H1 (cell line): ENCODE results near the gene C3orf18. TPM values are rescaled to one million over a fixed set of nuclear protein-coding genes. Genes with fewer than 3 reads are reported as not detected.

Experiments
- CTCF ChIA-PET: fragments of 300-600 bp; sonication (Branson Sonifier 250); formaldehyde crosslinking; loops from one replicate; lab custom pipeline; 2021; ENCODE audit not compliant: partially characterized antibody; lab: Charles Lee
- POLR2A ChIA-PET: fragments of 300-600 bp; sonication (Branson Sonifier 250); formaldehyde crosslinking; loops from one replicate; lab custom pipeline; 2021; ENCODE audit warnings: inconsistent platforms; ENCODE audit not compliant: partially characterized antibody; lab: Charles Lee
- DNase-seq, 2 experiments: peaks; one replicate each; pipeline versions ENCODE4 v3.0.0 to v3.0.0-alpha.2; 2010 to 2022; ENCODE audit warnings: low spot score in 2 of 2, low read depth in 1 of 2, mixed read lengths in 1 of 2
- FAIRE-seq: peaks from 2 replicates; lab custom pipeline; 2011; peaks lifted over from hg19 to GRCh38; lab: Jason Lieb, UNC
- H2AFZ ChIP-seq: 2 replicates; pipeline ENCODE4 v1.8.1; 2012; ENCODE audit warnings: low read length, inconsistent platforms
- H2AK5ac ChIP-seq: 2 replicates; pipeline ENCODE4 v1.6.1; 2013; ENCODE audit warnings: low read depth, low read length
- H2BK120ac ChIP-seq: replicated peaks from 2 replicates; pipeline ENCODE3; 2013; ENCODE audit warnings: low read depth, low read length, inconsistent platforms
- H2BK12ac ChIP-seq: 2 replicates; pipeline ENCODE4 v1.6.1; 2013; ENCODE audit warnings: low read depth, low read length
- H2BK15ac ChIP-seq: 2 replicates; pipeline ENCODE4 v1.6.1; 2013; ENCODE audit warnings: low read length
- H2BK20ac ChIP-seq: 2 replicates; pipeline ENCODE4 v1.6.1; 2013; ENCODE audit warnings: low read length
- H2BK5ac ChIP-seq: 2 replicates; pipeline ENCODE4 v1.6.1; 2013; ENCODE audit warnings: low read depth, low read length
- H3K14ac ChIP-seq: 2 replicates; pipeline ENCODE4 v1.6.1; 2013; ENCODE audit warnings: inconsistent platforms; ENCODE audit not compliant: insufficient read length
- H3K18ac ChIP-seq: 2 replicates; pipeline ENCODE4 v1.6.1; 2013; ENCODE audit warnings: low read length; ENCODE audit errors: extremely low read depth
- H3K23ac ChIP-seq: 2 replicates; pipeline ENCODE4 v1.6.1; 2013; ENCODE audit warnings: inconsistent platforms; ENCODE audit not compliant: insufficient read length
- H3K23me2 ChIP-seq: 2 replicates; pipeline ENCODE4 v1.6.1; 2013; ENCODE audit warnings: low read depth, low read length
- H3K27ac ChIP-seq: 2 replicates; pipeline ENCODE4 v1.6.1; 2011; ENCODE audit warnings: low read depth, low read length, inconsistent platforms
- H3K27me3 ChIP-seq, 4 experiments: replicated peaks in 1 of 4; 1 replicate in 1 of 4; 2 replicates in 3 of 4; pipeline versions ENCODE4 v1.6.1 to v1.8.1; 2011 to 2013; ENCODE audit warnings: low read length in 3 of 4, mild to moderate bottlenecking in 3 of 4, inconsistent platforms in 2 of 4, mixed read lengths in 2 of 4, moderate library complexity in 1 of 4; ENCODE audit not compliant: control insufficient read depth in 3 of 4, insufficient read depth in 3 of 4; ENCODE audit errors: extremely low read depth in 1 of 4
- H3K36me3 ChIP-seq, 4 experiments: 2 replicates each; pipeline versions ENCODE4 v1.6.1 to v1.8.1; 2011 to 2013; ENCODE audit warnings: mild to moderate bottlenecking in 4 of 4, low read length in 3 of 4, moderate library complexity in 2 of 4, control low read depth in 1 of 4, inconsistent platforms in 1 of 4; ENCODE audit not compliant: insufficient read depth in 4 of 4, control insufficient read depth in 2 of 4
- H3K4ac ChIP-seq: replicated peaks from 2 replicates; pipeline ENCODE3; 2013; ENCODE audit warnings: low read length, low read depth, mixed read lengths, inconsistent platforms; ENCODE audit not compliant: insufficient read length
- H3K4me1 ChIP-seq, 4 experiments: replicated peaks in 1 of 4; 1 replicate in 1 of 4; 2 replicates in 3 of 4; pipeline versions ENCODE4 v1.6.1 to v1.8.1; 2011 to 2013; ENCODE audit warnings: low read length in 3 of 4, inconsistent platforms in 2 of 4, mixed read lengths in 1 of 4; ENCODE audit not compliant: insufficient read depth in 4 of 4, control insufficient read depth in 3 of 4
- H3K4me2 ChIP-seq, 2 experiments: 2 replicates each; pipeline versions ENCODE4 v1.6.1 to v1.8.1; 2011 to 2013; ENCODE audit warnings: low read depth in 2 of 2, low read length in 2 of 2, control low read depth in 1 of 2, inconsistent platforms in 1 of 2, mild to moderate bottlenecking in 1 of 2; ENCODE audit not compliant: insufficient read depth in 1 of 2
- H3K4me3 ChIP-seq, 4 experiments: fragments of 200-600, 300-600 bp in 1 of 4; sonication (generic), shearing (Covaris generic), sonication (Bioruptor Twin) in 1 of 4; 2 replicates each; pipeline versions ENCODE4 v1.5.1 to v1.8.1; 2011 to 2016; ENCODE audit warnings: low read length in 4 of 4, low read depth in 3 of 4, control low read depth in 2 of 4, inconsistent platforms in 2 of 4, mild to moderate bottlenecking in 2 of 4, mixed read lengths in 1 of 4, moderate library complexity in 1 of 4; ENCODE audit not compliant: insufficient read depth in 2 of 4; ENCODE audit errors: extremely low read depth in 1 of 4
- H3K56ac ChIP-seq: replicated peaks from 2 replicates; pipeline ENCODE3; 2013; ENCODE audit warnings: low read depth, mild to moderate bottlenecking, mixed read lengths, low read length, inconsistent platforms; ENCODE audit not compliant: insufficient read length
- H3K79me1 ChIP-seq: 2 replicates; pipeline ENCODE4 v1.6.1; 2013; ENCODE audit warnings: low read depth, low read length, control low read depth
- H3K79me2 ChIP-seq, 2 experiments: 2 replicates each; pipeline versions ENCODE4 v1.6.1 to v1.8.1; 2012 to 2013; ENCODE audit warnings: low read length in 2 of 2, mild to moderate bottlenecking in 2 of 2, inconsistent platforms in 1 of 2; ENCODE audit not compliant: insufficient read depth in 2 of 2, control insufficient read depth in 1 of 2
- H3K9ac ChIP-seq, 4 experiments: replicated peaks in 1 of 4; 1 replicate in 1 of 4; 2 replicates in 3 of 4; pipeline versions ENCODE4 v1.6.1 to v1.8.1; 2011 to 2013; ENCODE audit warnings: low read depth in 3 of 4, low read length in 3 of 4, control low read depth in 2 of 4, mild to moderate bottlenecking in 2 of 4, moderate library complexity in 2 of 4, inconsistent platforms in 1 of 4; ENCODE audit errors: extremely low read depth in 1 of 4
- H3K9me3 ChIP-seq, 2 experiments: 2 replicates each; pipeline versions ENCODE4 v1.6.1 to v1.8.1; 2012 to 2013; ENCODE audit warnings: mild to moderate bottlenecking in 2 of 2, moderate library complexity in 2 of 2, control low read depth in 1 of 2, inconsistent platforms in 1 of 2, low read depth in 1 of 2, low read length in 1 of 2, mixed read lengths in 1 of 2; ENCODE audit not compliant: insufficient read depth in 2 of 2
- H4K20me1 ChIP-seq, 2 experiments: replicated peaks in 1 of 2; 2 replicates each; pipeline versions ENCODE3 to v1.8.1; 2011 to 2013; ENCODE audit warnings: inconsistent platforms in 2 of 2, low read length in 2 of 2, mild to moderate bottlenecking in 1 of 2; ENCODE audit not compliant: insufficient read depth in 2 of 2, control insufficient read depth in 1 of 2
- H4K5ac ChIP-seq: 2 replicates; pipeline ENCODE4 v1.6.1; 2013; ENCODE audit warnings: low read length, low read depth, mixed read lengths, inconsistent platforms; ENCODE audit not compliant: insufficient read length
- H4K8ac ChIP-seq: 2 replicates; pipeline ENCODE4 v1.8.0; 2013; ENCODE audit warnings: mild to moderate bottlenecking, moderate library complexity, low read length, inconsistent platforms; ENCODE audit not compliant: insufficient read depth; ENCODE audit errors: extremely low read depth
- H4K91ac ChIP-seq: replicated peaks from 2 replicates; pipeline ENCODE3; 2013; ENCODE audit warnings: low read length, mixed read lengths, inconsistent platforms; ENCODE audit not compliant: insufficient read length
- ATF2 ChIP-seq: IDR thresholded peaks from 2 replicates; pipeline ENCODE4 v1.6.1; 2012; ENCODE audit warnings: low read length, inconsistent platforms
- ATF3 ChIP-seq: IDR thresholded peaks from 2 replicates; pipeline ENCODE4 v1.6.1; 2011; ENCODE audit warnings: low read depth, mild to moderate bottlenecking, low read length; ENCODE audit not compliant: insufficient read depth
- CBX5 ChIP-seq: fragments of 300-800, 300-1000 bp; sonication (generic); IDR thresholded peaks from 2 replicates; pipeline ENCODE4 v1.7.1; 2016; ENCODE audit warnings: antibody characterized with exemption, low read length, low read depth
- CREB1 ChIP-seq: IDR thresholded peaks from 2 replicates; pipeline ENCODE4 v1.6.1; 2012; ENCODE audit warnings: inconsistent platforms
- GABPA ChIP-seq: IDR thresholded peaks from 2 replicates; pipeline ENCODE4 v1.6.1; 2011; ENCODE audit warnings: mild to moderate bottlenecking, low read length, moderate library complexity, borderline replicate concordance; ENCODE audit not compliant: insufficient read depth
- HDAC6 ChIP-seq: IDR thresholded peaks from one replicate; pipeline ENCODE4 v1.7.1; 2012; ENCODE audit warnings: low read depth, mild to moderate bottlenecking, inconsistent platforms, low read length, moderate library complexity
- KDM1A ChIP-seq: fragments of 200-600, 300-600 bp; sonication (generic); IDR thresholded peaks from 2 replicates; pipeline ENCODE4 v1.7.1; 2016; ENCODE audit warnings: mild to moderate bottlenecking, low read length, borderline replicate concordance
- MAX ChIP-seq: IDR thresholded peaks from 2 replicates; pipeline ENCODE4 v1.6.1; 2012; ENCODE audit warnings: inconsistent platforms
- POLR2A ChIP-seq, 2 experiments: IDR thresholded peaks; 1 replicate in 1 of 2; 2 replicates in 1 of 2; pipeline ENCODE4 v1.6.1; 2011; ENCODE audit warnings: low read depth in 2 of 2, low read length in 2 of 2, mild to moderate bottlenecking in 2 of 2; ENCODE audit errors: control extremely low read depth in 1 of 2
- SIN3A ChIP-seq, 2 experiments: IDR thresholded peaks in 1 of 2; conservative IDR thresholded peaks in 1 of 2; 2 replicates each; pipeline ENCODE4 v1.6.1; 2011 to 2012; ENCODE audit warnings: low read length in 2 of 2, improper control_type of control experiment in 1 of 2, low read depth in 1 of 2, mild to moderate bottlenecking in 1 of 2
- TAF1 ChIP-seq: IDR thresholded peaks from 2 replicates; pipeline ENCODE4 v1.6.1; 2011; ENCODE audit warnings: mild to moderate bottlenecking, low read depth, low read length
- WGBS, 2 experiments: shearing (Covaris generic) in 1 of 2; methylation state at CpG; one replicate each; pipeline versions ENCODE4 v1.1.6 to v1.1.7; 2013 to 2015; ENCODE audit warnings: low lambda C conversion rate in 2 of 2, mixed read lengths in 2 of 2, inconsistent platforms in 1 of 2, low coverage in 1 of 2, missing lambda C conversion rate in 1 of 2; ENCODE audit not compliant: insufficient replicate concordance in 2 of 2, insufficient coverage in 1 of 2, insufficient read length in 1 of 2; ENCODE audit errors: extremely low coverage in 1 of 2, missing lambda C conversion rate in 1 of 2; 5-methylcytosine and 5-hydroxymethylcytosine counted together
- polyA plus RNA-seq, 7 experiments: library from polyadenylated mRNA; depleted of rRNA in 3 of 7; stranded (reverse) in 5 of 7; unstranded in 2 of 7; fragments of >200 nt in 5 of 7; fragments of 200-250 nt in 2 of 7; gene quantifications; 1 replicate in 5 of 7; 2 replicates in 1 of 7; 4 replicates in 1 of 7; pipeline versions ENCODE4 v1.2.1 to v1.2.3, GENCODE V29; 2011 to 2013; ENCODE audit warnings: missing spikeins in 2 of 7, mixed read lengths in 2 of 7
- total RNA-seq: library from RNA; stranded (reverse); fragmentation: NEBNext Ultra II Directional; extraction: Animal tissue kit (Norgen Biotek cat#: 25700); gene quantifications from 2 replicates; pipeline ENCODE4 v1.2.1, GENCODE V29; 2021

The C3orf18 gene
- total and polyA plus RNA-seq, 2 of the 8 experiments (the other 6 are each of a cell fraction or from before 2014, with no cell fraction given) = 7.5 to 15.0 TPM

GRCh38 chr3:50616770-50617095 is 49.2 kb upstream of the C3orf18 start:
- no peak for FAIRE-seq
- Histone ChIP-seq H2BK120ac (no peak overlapping the region), H3K27ac (no peak overlapping the region), H2AK5ac (no peak overlapping the region), H3K79me1 (no peaks in the 10 kb centered on the region; the same call in 1 of the 2 replicates), H3K4me3 (peak overlapping the region; percentile 59 to 68 (median 65)), H4K8ac (no peak overlapping the region), H3K18ac (peak overlapping the region; percentile 6; the same call in 1 of the 2 replicates), H3K4me1 (peaks cover 0 to 16% (median 9%) of the 10 kb centered on the region in 4 experiments; a peak in 6 of 7 replicates), H3K27me3 (peaks cover 3 to 22% (median 17%) of the 10 kb centered on the region in 4 experiments; a peak in 6 of 7 replicates), H2BK20ac (no peak overlapping the region), H2AFZ (peak overlapping the region; percentile 29; the same call in 1 of the 2 replicates), H3K9ac (no peak overlapping the region), H3K23ac (no peak overlapping the region), H3K4ac (no peak overlapping the region), H3K4me2 (peak overlapping the region; percentile 91 to 99), H3K23me2 (peaks cover 15% of the 10 kb centered on the region), H3K79me2 (peaks cover 0 to 15% of the 10 kb centered on the region in 2 experiments; a peak in 1 of 4 replicates), H4K91ac (no peak overlapping the region), H3K56ac (no peak overlapping the region), H3K14ac (no peak overlapping the region), H4K5ac (no peak overlapping the region), H2BK12ac (no peak overlapping the region), H4K20me1 (peaks cover 4 to 13% of the 10 kb centered on the region in 2 experiments), H2BK5ac (no peak overlapping the region), H2BK15ac (no peak overlapping the region), H3K36me3 (no peaks in the 10 kb centered on the region), H3K9me3 (no peaks in the 10 kb centered on the region)
- DNase-seq = peak; percentile 84 to 98
- ChIA-PET POLR2A (interaction anchor here (0.7 to 4.8 kb wide), 10 partner anchors 8 to 772 kb away, joined by 3 to 20 read pairs (median 5); partner anchors contain the start of gene MANF), CTCF (interaction anchor here (0.6 to 50.4 kb wide), 29 partner anchors 14 to 771 kb away, joined by 3 to 1262 read pairs (median 5); partner anchors contain the start of genes C3orf18, DOCK3, HEMK1 and MANF)
- whole genome bisulfite sequencing, 2 experiments = 0% methylated on average over 21 of the region's 22 CpGs; no CpG with 5 or more reads in 1 of the 2 experiments
- no peak for TF ChIP-seq HDAC6
- TF ChIP-seq GABPA = no peak
- TF ChIP-seq TAF1 = 0 out of 2 replicates have a peak, but pooled peaks have one; percentile 6
- TF ChIP-seq ATF2 = no peak
- peak; percentile 54 to 73; a peak in 1 of 4 replicates for TF ChIP-seq SIN3A (conservative IDR thresholded peaks at IDR 0.05 in 1 of 2, IDR thresholded peaks at IDR 0.05 in 1 of 2; ENCODE audit: low read depth in 1 of 2, low read length in 2 of 2)
- TF ChIP-seq POLR2A (IDR thresholded peaks at IDR 0.05; ENCODE audit: control extremely low read depth in 1 of 2, low read depth in 2 of 2, low read length in 2 of 2) = no peak
- no peak for TF ChIP-seq ATF3
- peak; percentile 79 for TF ChIP-seq CREB1
- TF ChIP-seq CBX5 = no peak
- no peak for TF ChIP-seq KDM1A
- no peak for TF ChIP-seq MAX
